Measurements from ENCODE around the gene NALF2.
A peak's percentile ranks its signal among the peaks of the same experiment; 100 is the strongest.

Gene NALF2

GRCh38 chrX:69530306-69530705 lies 26.2 kb downstream of the NALF2 start:
- no peak for DNase-seq

DNA sequence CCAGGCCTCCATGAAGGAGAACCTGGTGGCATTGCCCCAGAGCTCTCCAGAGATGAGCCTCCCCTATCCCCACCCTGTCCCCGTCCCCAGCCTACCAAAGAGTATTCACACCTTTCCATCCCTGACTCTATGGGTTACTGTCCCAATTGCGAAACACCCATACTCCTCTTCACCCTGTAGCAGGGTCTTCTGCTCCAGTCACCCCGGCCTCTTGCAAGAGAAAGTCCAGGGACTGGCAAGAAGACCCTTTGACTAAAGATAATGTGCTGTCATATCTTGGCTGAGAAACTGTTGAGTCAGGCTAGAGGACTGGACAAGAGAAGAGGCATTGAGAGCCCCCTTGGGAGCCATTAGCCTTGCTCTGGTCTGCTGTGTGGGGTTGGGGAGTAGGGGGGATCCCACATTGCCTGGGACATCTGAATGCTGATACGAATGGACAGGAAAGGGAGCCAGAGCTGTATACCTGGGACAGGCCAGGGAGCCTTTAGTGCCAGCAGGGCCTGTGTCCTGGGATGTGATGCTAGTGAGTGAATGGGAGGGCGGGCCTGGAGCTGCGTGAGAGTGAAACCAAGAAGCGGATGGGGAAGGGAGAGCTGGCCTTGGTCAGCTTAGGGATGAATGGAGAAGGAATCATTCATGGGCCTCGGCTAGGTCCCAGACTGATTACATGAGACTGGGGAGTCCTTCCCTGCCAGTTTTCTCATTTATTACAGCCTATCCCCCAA lies 27.1 kb downstream of the NALF2 start:
- no peak for DNase-seq

GRCh38 chrX:69535661-69536060 lies 31.5 kb downstream of the NALF2 start:
- DNase-seq: no peak

DNA sequence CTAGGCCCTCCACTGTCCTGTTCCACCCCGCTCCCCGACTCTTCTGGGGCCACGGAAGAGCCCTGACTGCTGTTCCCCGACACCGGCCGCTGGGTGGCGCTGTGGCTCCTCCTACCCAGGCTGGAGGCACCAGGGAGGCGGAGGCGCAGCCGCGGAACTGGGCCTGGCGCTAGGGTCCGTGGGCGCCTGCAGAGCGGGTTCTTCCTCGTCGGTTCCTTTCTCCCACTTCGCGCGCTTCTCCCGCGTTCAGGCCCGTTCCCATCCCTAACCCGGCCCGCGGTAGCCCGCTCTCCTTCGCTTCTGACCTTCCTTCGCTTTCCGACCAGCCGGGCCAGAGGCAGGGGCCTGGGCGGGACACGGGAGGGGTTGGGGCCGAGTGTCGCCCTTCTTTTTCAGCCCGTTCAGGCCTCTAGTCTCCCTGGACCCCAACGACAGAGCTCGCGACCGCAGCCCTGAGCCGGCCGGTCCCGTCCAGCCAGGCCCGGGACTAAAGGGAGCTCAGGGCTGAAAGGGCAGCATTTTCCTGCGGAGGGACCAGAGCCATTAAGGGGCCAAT lies 34.3 kb downstream of the NALF2 start:
- DNase-seq: no peak

DNA sequence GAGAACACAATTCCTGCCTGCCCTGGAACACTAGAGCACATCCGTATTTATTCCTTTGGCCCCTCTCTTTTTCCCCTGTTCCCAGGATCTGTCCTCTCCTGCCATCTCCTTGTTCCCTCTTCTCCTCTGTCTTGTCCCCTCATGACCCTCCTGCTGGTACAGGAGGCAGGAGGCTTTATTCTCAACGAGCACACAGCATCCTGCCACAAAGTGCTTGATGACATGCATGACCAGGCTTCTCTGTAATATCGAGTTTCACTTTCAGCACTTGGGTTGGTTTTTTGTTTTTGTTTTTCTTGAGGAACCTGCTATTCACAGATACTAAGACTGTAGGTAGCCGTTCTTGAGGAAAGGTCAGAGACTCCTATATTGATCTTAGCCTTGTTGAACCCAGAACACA lies 35.3 kb downstream of the NALF2 start:
- no peak for DNase-seq

GRCh38 chrX:69541956-69542355 lies 37.8 kb downstream of the NALF2 start:
- DNase-seq: no peak

DNA sequence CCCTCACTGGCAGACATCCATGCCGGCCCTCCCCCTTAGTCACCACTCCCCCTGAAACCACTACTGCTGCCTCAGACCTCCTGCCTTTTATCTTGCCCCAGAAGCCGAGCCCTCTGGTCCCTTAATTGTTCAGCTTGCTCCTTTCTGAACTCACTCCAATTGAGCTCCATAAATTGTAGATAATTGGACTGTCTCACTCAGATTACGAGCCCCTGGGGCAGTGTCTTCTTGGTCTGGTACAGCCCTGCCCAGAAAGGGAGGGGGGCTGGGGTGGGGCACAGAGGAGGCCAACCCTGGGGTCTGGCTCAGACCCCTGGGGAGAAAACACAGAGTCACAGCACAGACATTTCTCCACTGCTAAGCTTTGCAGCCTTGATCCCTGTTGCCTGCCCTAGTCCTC lies 39.4 kb downstream of the NALF2 start:
- DNase-seq: no peak

DNA sequence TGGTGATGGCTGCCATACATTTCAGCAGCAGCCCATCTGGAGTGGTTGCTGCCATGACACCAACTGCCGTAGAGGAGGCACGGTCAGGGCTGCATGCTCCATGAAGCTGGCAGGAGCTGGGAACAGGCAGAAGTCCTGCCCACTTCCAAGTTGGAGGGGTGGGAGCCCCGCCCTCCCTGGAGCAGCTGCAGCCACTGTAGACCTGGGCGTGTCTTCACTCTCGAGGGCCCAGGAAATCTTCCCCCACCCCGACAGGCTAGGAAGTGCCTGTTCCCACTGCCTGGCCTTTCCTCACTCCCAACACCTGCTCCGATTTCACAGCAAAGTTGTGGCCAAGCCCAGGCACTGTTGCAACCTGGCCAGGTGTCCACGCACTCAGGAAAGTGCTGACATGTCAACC lies 42.3 kb downstream of the NALF2 start:
- DNase-seq: peak; percentile 11 to 33

DNA sequence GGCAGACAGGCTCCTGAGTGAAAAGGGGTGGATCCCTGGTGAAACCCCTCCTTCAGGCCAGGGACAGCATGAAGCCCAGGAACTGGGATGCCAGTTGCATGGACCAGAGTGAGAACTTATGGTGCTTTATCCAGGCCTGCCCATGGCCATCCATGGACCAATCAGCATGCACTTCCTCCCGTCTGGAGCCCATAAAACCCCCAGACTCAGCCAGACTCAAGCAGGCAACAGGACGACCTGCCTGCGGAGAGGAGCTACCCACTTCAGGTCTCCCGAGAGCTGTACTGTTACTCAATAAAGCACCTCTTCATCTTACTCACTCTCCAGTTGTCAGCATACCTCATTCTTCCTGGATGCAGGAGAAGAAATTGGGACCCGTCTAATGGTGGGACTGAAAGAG lies 42.9 kb downstream of the NALF2 start:
- no peak for DNase-seq

DNA sequence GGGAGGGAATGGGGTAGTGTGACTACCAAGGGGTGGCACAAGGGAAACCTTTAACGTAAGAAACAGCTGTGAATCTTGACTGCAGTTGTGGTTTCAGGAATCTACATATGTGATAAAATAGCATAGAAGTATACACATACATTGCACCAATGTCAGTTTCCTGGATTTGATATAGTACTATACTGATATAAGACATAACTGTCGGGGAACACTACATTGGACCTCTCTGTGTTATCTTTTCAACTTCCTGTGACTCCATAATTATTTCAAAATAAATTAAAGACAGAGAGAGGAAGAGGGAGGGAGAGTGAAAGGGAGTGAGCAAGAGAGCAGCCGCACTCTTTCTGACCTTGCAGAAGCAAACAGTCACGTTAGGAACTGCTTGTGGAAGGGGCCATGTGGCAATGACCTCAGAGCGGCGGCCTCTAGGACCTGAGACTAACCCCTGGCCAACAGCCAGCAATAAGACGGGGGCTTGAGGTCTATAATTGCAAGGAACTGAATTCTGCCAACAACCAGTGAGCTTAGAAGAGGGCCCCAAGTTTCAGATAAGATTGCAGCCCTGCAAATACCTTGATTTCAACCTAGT lies 47.4 kb downstream of the NALF2 start:
- no peak for DNase-seq

DNA sequence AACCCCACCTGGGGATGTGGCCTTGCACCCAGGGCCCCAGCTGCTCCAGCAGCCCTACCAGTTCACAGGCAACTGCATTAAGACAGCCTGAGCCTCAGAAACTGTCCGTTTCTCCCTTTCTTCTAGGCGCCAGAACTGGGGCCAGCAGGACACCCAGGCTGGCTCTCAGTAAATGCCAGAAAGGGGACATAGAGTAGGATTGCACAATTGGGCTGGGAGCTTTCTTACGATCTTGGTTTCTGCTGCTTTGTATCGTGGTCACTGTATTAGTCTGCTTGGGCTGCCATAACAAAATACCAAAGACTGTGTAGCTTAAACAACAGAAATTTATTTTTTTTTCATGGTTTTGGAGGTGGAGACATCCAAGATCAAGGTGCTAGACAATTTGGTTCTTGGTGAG lies 48.4 kb downstream of the NALF2 start:
- DNase-seq: no peak
